ENCODE measurements around the gene PSMC1.

DNA sequence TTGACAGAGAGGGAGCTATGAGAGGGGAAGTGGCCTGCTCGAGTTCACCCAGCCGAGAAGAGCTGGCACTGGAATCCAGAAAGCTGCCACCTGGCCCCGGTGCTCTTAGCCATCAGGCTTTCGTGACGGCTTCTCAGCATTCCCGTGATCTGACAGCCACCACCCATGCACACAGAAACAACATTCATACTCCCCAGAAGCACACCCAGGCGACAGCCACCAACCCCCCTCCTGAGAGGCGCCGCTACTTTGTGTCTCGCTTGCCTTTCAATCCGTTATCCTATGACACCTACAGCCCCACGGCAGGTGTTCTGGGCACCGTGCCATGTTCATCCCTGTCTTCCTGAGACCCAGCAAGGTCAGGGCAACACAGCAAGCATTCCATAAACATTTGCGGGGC, 31.4 kb downstream of the PSMC1 start:
- TF ChIP-seq, protein P1, sequence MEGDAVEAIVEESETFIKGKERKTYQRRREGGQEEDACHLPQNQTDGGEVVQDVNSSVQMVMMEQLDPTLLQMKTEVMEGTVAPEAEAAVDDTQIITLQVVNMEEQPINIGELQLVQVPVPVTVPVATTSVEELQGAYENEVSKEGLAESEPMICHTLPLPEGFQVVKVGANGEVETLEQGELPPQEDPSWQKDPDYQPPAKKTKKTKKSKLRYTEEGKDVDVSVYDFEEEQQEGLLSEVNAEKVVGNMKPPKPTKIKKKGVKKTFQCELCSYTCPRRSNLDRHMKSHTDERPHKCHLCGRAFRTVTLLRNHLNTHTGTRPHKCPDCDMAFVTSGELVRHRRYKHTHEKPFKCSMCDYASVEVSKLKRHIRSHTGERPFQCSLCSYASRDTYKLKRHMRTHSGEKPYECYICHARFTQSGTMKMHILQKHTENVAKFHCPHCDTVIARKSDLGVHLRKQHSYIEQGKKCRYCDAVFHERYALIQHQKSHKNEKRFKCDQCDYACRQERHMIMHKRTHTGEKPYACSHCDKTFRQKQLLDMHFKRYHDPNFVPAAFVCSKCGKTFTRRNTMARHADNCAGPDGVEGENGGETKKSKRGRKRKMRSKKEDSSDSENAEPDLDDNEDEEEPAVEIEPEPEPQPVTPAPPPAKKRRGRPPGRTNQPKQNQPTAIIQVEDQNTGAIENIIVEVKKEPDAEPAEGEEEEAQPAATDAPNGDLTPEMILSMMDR (IDR thresholded peaks at IDR 0.05), result no peak
- TF ChIP-seq POLR2A (IDR thresholded peaks at IDR 0.05), result no peak
